Smooth muscle cell (in vitro differentiated cells): Measurements from ENCODE around the gene ABTB2. TPM values are rescaled to one million over a fixed set of nuclear protein-coding genes. Genes with fewer than 3 reads are reported as not detected.
"Not testable (repeated sequence)": the region's sequence is repeated elsewhere in the genome, so short reads cannot be mapped to it uniquely, and the experiment has no call there.

Experiments
- DNase-seq: peaks from one replicate; lab custom pipeline; 2025; ENCODE audit not compliant: unreplicated experiment; lab: John Stamatoyannopoulos, UW
- H2AFZ ChIP-seq: fragments of 200-600 bp; sonication (generic); 2 replicates; pipeline ENCODE4 v1.6.0; 2016; ENCODE audit warnings: antibody characterized with exemption, low read depth, mild to moderate bottlenecking
- H3F3A ChIP-seq: fragments of 200-600 bp; sonication (generic); 2 replicates; pipeline ENCODE4 v1.6.0; 2017; ENCODE audit warnings: antibody characterized with exemption, low read depth
- H3K27ac ChIP-seq: fragments of 200-600 bp; sonication (generic); 2 replicates; pipeline ENCODE4 v1.5.1; 2016; ENCODE audit warnings: low read depth, mild to moderate bottlenecking
- H3K27me3 ChIP-seq: fragments of 200-600 bp; sonication (generic); 2 replicates; pipeline ENCODE4 v1.6.1; 2016; ENCODE audit warnings: low read depth, mild to moderate bottlenecking
- H3K36me3 ChIP-seq: fragments of 200-600 bp; sonication (generic); 2 replicates; pipeline ENCODE4 v1.5.1; 2016; ENCODE audit warnings: low read depth
- H3K4me1 ChIP-seq: fragments of 200-600 bp; sonication (generic); 2 replicates; pipeline ENCODE4 v1.5.1; 2016; ENCODE audit warnings: low read depth
- H3K4me2 ChIP-seq: fragments of 200-600 bp; sonication (generic); 2 replicates; pipeline ENCODE4 v1.6.0; 2016; ENCODE audit warnings: mild to moderate bottlenecking
- H3K4me3 ChIP-seq: fragments of 200-600 bp; sonication (generic); 2 replicates; pipeline ENCODE4 v1.5.1; 2016; ENCODE audit warnings: mild to moderate bottlenecking
- H3K79me2 ChIP-seq: fragments of 200-600 bp; sonication (generic); 2 replicates; pipeline ENCODE4 v1.6.0; 2016; ENCODE audit warnings: low read depth, mild to moderate bottlenecking
- H3K9ac ChIP-seq: fragments of 200-600 bp; sonication (generic); 2 replicates; pipeline ENCODE4 v1.6.0; 2016; ENCODE audit warnings: low read depth
- H3K9me3 ChIP-seq: fragments of 200-600 bp; sonication (generic); replicated peaks from 2 replicates; pipeline ENCODE4 v1.5.1; 2016; ENCODE audit warnings: low read depth
- H4K20me1 ChIP-seq: fragments of 200-600 bp; sonication (generic); 2 replicates; pipeline ENCODE4 v1.6.0; 2016; ENCODE audit warnings: low read depth
- CTCF ChIP-seq: fragments of 200-600 bp; sonication (generic); IDR thresholded peaks from 2 replicates; pipeline ENCODE4 v1.5.1; 2017; ENCODE audit warnings: borderline replicate concordance, mild to moderate bottlenecking, antibody characterized with exemption; ENCODE audit not compliant: insufficient read depth, poor library complexity, severe bottlenecking
- WGBS: methylation state at CpG from one replicate; pipeline ENCODE4 v1.1.7; 2016; ENCODE audit warnings: low lambda C conversion rate; 5-methylcytosine and 5-hydroxymethylcytosine counted together
- polyA plus RNA-seq: library from polyadenylated mRNA; unstranded; fragments of >200 nt; fragmentation: Nextera tagmentation; extraction: Ambion mirVana; gene quantifications from 2 replicates; pipeline ENCODE4 v1.2.1, GENCODE V29; 2016
- total RNA-seq: library from RNA; depleted of rRNA; stranded (reverse); fragments of >200 nt; gene quantifications from 2 replicates; pipeline ENCODE4 v1.2.3, GENCODE V29; 2014

Gene ABTB2
- total and polyA plus RNA-seq, 2 experiments from 2014 or later = 4.3 to 4.9 TPM

- no peak overlapping the region for H3K27ac ChIP-seq
- no peaks in the 10 kb centered on the region for H3K36me3 ChIP-seq
- H2AFZ ChIP-seq = no peak overlapping the region
- peaks cover 4% of the 10 kb centered on the region for H3K27me3 ChIP-seq
- no peak overlapping the region for H3K4me2 ChIP-seq
- no peak overlapping the region for H3K4me3 ChIP-seq
- no peaks in the 10 kb centered on the region for H3K79me2 ChIP-seq
- H3K9ac ChIP-seq = no peak overlapping the region
- H3K4me1 ChIP-seq = no peaks in the 10 kb centered on the region
- H4K20me1 ChIP-seq = no peaks in the 10 kb centered on the region
- no peak for TF ChIP-seq CTCF
- peaks cover 4% of the 10 kb centered on the region for H3F3A ChIP-seq
- H3K9me3 ChIP-seq = no peaks in the 10 kb centered on the region
- WGBS = 96% methylated on average over 1 of the region's 1 CpG
- DNase-seq = no peak
Measured at GRCh38 chr11:34397120-34397519, 39.3 kb upstream of the ABTB2 start.

GRCh38 chr11:34395916-34396550, 38.2 kb upstream of the ABTB2 start:
- no peak for TF ChIP-seq CTCF
- Histone ChIP-seq H2AFZ (no peak overlapping the region), H3K36me3 (no peaks in the 10 kb centered on the region), H3K79me2 (no peaks in the 10 kb centered on the region), H4K20me1 (no peaks in the 10 kb centered on the region), H3F3A (peaks cover 4% of the 10 kb centered on the region), H3K4me2 (peak overlapping the region; percentile 2), H3K9ac (no peak overlapping the region), H3K4me1 (no peaks in the 10 kb centered on the region), H3K27ac (peak overlapping the region; percentile 43), H3K27me3 (peaks cover 6% of the 10 kb centered on the region), H3K9me3 (no peaks in the 10 kb centered on the region), H3K4me3 (no peak overlapping the region)
- no peak for DNase-seq
- WGBS = 9% methylated on average over 1 of the region's 1 CpG

- 82% methylated on average over 6 of the region's 6 CpGs for WGBS
- no peak overlapping the region for H3K27ac ChIP-seq
- no peaks in the 10 kb centered on the region for H3K4me1 ChIP-seq
- H3K79me2 ChIP-seq = no peaks in the 10 kb centered on the region
- H3K9ac ChIP-seq = no peak overlapping the region
- H3K9me3 ChIP-seq = no peaks in the 10 kb centered on the region
- no peak for TF ChIP-seq CTCF
- no peak overlapping the region for H2AFZ ChIP-seq
- no peaks in the 10 kb centered on the region for H4K20me1 ChIP-seq
- peaks cover 6% of the 10 kb centered on the region for H3K27me3 ChIP-seq
- no peak overlapping the region for H3K4me2 ChIP-seq
- H3K36me3 ChIP-seq = no peaks in the 10 kb centered on the region
- no peak for DNase-seq
- peaks cover 4% of the 10 kb centered on the region for H3F3A ChIP-seq
- no peak overlapping the region for H3K4me3 ChIP-seq
Measured at GRCh38 chr11:34394771-34395300, 37.0 kb upstream of the ABTB2 start.

GRCh38 chr11:34387653-34388052, 29.8 kb upstream of the ABTB2 start:
- 91% methylated on average over 1 of the region's 1 CpG for WGBS
- no peak for TF ChIP-seq CTCF
- H3K9me3 ChIP-seq = no peaks in the 10 kb centered on the region

GRCh38 chr11:34386356-34386755, 28.5 kb upstream of the ABTB2 start:
- not testable (repeated sequence) for H3K36me3 ChIP-seq, H4K20me1 ChIP-seq, H3K9me3 ChIP-seq, H3K27ac ChIP-seq, H3K4me3 ChIP-seq, H3F3A ChIP-seq, DNase-seq, H2AFZ ChIP-seq, H3K4me2 ChIP-seq, H3K4me1 ChIP-seq, H3K9ac ChIP-seq, H3K27me3 ChIP-seq, H3K79me2 ChIP-seq
- 94% methylated on average over 2 of the region's 2 CpGs for WGBS

More at GRCh38 chr11:34387653-34388052, 29.8 kb upstream of the ABTB2 start:
- no peaks in the 10 kb centered on the region for H4K20me1 ChIP-seq
- H3F3A ChIP-seq = no peaks in the 10 kb centered on the region
- H3K9ac ChIP-seq = no peak overlapping the region
- no peak for DNase-seq
- no peaks in the 10 kb centered on the region for H3K36me3 ChIP-seq
- no peak overlapping the region for H3K4me2 ChIP-seq
- no peaks in the 10 kb centered on the region for H3K4me1 ChIP-seq
- no peaks in the 10 kb centered on the region for H3K79me2 ChIP-seq
- H3K27me3 ChIP-seq = peaks cover 6% of the 10 kb centered on the region
- H2AFZ ChIP-seq = no peak overlapping the region
- H3K27ac ChIP-seq = no peak overlapping the region
- H3K4me3 ChIP-seq = no peak overlapping the region
